AG20443 (cell line): Measurements from ENCODE around the gene TRIM7.
"Not testable (repeated sequence)": the region's sequence is repeated elsewhere in the genome, so short reads cannot be mapped to it uniquely, and the experiment has no call there.

Experiments
- DNase-seq: peaks from one replicate; pipeline ENCODE4 v3.0.0; 2012; ENCODE audit warnings: low spot score, mixed read lengths

Gene TRIM7

DNA sequence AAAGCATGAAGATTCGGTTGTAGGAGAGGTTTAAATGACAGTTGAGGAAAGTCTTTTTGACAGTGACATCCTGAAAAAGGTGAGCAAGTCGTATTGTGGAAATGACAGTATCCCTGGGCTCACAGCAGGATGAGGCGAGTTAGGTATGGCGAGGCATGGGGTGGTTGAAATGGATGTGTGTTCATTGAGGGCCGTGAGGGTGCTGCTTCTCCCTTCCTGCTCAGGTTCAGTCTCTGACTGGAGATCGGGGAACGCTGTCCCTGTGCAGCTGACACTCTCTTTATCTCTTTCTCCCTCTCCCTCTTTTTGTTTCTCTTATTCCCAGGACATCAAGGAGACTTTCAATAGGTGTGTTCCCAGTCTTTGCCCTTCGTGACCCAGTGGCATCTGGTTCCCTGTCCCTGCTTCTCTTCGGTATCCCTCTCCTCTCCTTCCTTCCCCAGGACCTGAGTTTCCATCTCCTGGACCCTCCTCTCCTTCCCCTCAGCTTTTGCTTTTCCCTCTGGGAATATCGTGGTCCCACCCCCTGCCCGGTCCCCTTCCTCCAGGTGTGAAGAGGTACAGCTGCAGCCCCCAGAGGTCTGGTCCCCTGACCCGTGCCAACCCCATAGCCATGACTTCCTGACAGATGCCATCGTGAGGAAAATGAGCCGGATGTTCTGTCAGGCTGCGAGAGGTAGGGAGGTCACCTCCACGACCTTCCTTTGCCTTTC, 28.2 kb upstream of the TRIM7 start:
- no peak for DNase-seq

DNA sequence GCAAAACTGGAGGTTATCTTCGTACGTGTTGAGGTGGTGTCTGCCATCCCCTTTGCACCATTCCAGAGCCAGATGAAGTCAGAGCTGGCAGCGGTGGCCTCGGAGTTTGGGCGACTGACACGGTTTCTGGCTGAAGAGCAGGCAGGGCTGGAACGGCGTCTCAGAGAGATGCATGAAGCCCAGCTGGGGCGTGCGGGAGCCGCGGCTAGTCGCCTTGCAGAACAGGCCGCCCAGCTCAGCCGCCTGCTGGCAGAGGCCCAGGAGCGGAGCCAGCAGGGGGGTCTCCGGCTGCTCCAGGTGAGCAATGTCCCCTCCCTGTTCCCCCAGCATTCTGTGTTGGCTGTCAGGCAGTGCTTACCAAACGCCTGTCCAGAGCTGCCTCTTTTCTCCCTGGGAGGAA, 27.6 kb upstream of the TRIM7 start:
- no peak for DNase-seq

DNA sequence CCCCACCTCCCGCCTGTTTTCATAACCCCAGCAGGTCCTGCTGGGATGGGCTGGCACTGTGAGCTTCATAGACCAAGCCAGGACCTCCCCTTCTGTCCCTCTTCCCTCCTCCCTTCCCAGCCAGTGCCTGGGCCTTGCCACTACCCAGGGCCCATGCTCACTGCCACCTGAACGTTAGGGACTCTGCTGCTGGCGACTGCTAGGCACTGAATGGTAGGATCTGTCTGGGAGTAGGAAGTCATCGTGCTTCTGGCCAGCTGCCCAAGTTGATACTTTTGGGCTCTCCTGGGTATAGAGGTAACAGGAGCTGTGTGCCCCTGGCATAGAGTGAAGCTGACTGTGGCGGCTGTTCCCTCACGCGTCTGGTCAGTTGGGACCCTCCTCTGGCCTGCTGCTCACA, 26.4 kb upstream of the TRIM7 start:
- no peak for DNase-seq

DNA sequence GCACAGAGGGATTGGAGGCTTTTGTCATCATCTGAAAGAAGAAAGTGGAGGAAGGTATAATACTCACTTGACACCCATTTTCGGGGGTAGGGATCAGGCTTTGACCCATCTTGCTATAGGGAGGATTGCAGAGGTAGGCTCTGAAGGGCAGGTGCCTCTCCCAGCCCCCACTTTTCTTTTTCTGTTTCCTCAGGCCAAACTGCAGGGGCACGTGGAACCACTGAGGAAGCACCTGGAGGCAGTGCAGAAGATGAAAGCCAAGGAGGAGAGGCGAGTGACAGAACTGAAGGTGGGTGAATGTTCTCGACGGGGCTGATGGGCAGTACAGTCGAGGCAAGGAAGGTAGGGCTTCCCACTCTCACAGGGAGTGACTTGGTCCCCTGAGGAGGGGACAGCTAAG, 25.6 kb upstream of the TRIM7 start:
- no peak for DNase-seq

DNA sequence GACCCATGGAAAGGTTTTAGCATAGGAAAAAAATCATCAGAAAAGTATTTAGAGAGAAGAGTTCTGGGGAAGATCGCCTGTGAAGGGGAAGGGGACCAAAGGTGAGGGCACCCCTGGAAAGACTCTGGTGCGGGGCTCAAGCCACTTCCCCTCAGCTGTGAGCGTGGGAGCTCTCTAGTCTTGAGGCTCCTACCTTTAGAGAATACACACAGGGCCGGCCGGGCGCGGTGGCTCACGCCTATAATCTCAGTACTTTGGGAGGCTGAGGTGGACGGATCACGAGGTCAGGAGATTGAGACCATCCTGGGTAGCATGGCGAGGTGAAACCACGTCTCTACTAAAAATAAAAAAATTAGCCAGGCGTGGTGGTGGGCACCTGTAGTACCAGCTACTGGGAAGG, 25.0 kb upstream of the TRIM7 start:
- no peak for DNase-seq

DNA sequence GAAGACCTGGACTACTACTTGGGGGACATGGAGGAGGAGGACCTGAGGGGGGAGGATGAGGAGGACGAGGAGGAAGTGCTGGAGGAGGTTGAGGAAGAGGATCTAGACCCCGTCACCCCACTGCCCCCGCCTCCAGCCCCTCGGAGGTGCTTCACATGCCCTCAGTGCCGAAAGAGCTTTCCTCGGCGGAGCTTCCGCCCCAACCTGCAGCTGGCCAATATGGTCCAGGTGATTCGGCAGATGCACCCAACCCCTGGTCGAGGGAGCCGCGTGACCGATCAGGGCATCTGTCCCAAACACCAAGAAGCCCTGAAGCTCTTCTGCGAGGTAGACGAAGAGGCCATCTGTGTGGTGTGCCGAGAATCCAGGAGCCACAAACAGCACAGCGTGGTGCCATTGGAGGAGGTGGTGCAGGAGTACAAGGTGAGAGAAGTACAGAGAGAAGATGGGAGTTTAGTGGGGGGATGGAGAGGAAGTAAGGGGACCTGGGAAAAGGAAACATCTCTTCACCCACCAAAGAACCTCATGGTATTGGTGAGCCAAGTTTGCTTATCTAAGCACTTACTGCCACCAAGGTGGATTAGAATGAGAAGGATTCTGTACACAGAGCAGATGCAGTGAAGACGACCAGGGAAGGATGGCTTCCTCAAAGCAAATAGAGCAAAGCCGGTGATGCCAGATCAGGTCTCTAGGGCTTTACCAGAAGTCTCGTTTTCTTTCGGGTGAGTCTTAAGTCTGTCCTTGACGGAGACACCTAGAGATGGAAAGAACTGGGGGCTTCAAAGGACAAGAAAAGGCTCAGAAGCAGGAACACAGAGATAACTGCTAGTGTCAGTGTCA, 19.6 kb upstream of the TRIM7 start:
- DNase-seq: no peak

DNA sequence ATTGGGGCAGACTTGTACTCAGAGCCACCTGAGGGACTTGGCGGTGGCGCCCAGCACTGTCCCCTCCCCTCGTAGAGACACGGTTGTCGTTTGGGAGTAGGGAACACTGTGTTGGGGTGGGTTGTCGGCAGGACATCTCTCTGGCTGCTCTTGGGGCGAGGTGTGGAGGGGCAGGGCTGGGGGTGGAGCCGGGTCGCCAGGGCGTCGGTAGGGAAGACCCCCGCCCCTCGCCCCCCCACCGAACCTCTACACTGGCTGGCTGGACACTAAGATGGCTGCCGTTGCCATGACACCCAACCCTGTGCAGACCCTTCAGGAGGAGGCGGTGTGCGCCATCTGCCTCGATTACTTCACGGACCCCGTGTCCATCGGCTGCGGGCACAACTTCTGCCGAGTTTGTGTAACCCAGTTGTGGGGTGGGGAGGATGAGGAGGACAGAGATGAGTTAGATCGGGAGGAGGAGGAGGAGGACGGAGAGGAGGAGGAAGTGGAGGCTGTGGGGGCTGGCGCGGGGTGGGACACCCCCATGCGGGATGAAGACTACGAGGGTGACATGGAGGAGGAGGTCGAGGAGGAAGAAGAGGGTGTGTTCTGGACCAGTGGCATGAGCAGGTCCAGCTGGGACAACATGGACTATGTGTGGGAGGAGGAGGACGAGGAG, 18.9 kb upstream of the TRIM7 start:
- DNase-seq: no peak

DNA sequence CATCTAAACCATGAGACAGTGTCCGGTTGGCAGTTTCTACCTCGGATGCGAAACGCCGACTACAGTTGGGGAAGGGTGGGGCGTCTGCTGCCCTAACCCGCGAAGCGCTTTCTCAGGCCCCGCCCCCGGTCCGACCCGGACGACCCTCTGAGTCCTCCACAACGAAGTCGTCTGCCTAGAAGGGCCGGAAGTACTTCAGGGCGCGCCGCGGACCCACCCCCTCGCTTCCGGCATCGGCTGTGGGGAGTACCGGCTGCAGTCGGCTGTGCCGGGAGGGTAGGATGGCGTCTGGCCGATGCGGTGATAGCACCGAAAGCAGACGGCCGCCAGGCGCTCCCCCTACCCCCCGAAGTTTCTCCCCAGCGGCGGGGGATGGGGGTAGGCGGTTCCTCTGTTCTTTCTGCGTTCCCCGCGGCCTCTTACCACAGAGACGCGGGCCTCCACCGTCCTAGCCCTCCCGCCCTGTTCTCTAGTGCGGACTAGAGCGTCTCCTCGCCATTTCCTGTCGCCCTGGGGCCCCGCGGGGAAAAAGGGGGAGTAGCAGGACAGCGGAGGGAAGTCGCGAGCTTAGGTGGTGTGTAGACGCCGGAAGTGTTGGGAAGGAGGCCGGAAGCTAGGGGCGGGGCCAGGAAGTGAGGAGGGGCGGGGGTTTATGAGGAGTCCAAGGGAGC, 18.2 kb upstream of the TRIM7 start, which contains the start of gene TRIM41:
TSS of gene TRIM41 (plus strand) at position 224 of the 671 bp plus-strand sequence. CDS start 719 bp downstream, outside the sequence.
- peak; percentile 93 for DNase-seq

DNA sequence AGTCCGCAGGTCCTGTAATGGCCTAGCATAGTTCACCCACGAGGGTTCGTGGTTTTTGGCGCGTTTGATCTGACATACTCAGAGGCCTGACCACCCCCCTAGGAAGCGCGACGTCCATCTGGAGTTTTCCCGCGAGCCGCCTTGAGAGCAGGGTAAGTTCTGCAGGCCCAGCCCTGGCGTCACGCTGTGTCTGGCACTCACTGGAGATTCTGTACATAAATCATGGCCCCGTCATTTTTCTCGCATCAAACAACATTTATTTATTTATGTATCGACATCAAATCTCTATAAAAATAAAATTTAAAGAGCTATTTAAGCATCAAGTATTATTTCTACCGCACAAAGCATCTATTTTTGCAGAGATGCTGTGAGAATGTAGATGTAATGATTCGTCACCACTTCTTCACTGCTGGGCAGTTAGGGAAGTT, 17.6 kb upstream of the TRIM7 start:
- no peak for DNase-seq

DNA sequence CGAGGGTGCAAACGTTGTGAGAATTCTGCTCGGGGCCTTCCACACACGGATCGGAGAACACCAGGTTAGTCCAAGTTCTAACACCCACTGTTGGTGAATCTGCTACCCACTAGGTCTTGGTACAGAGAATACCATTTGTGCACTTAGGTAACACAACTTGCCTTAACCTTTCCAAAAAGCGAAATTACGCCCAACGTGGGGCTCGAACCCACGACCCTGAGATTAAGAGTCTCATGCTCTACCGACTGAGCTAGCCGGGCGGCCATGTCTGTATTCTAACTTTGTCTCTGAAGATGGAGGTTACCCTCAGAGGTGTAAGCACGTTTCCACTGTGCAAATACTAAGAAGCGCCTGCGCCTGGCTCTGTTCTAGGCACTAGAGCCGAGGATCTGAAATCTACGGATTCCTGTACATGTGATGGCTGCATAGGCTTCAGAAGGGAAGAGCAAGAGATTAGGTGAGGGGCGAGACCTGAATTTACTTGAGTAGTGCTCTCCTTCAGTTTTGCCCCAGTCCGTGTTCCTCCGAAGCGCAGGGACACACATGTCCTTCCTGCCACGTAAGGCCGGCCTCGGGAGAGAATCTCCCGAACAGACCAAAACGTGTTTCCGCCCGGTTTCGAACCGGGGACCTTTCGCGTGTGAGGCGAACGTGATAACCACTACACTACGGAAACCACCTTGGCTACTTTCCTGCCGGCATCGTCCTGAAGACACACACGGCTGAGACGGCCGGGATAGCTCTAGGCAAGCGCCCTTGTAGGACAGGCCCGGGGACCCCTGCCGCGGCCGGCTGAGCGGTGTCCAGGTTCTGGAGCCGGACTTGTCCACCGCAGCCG, 17.0 kb upstream of the TRIM7 start:
- DNase-seq: peak; percentile 75

DNA sequence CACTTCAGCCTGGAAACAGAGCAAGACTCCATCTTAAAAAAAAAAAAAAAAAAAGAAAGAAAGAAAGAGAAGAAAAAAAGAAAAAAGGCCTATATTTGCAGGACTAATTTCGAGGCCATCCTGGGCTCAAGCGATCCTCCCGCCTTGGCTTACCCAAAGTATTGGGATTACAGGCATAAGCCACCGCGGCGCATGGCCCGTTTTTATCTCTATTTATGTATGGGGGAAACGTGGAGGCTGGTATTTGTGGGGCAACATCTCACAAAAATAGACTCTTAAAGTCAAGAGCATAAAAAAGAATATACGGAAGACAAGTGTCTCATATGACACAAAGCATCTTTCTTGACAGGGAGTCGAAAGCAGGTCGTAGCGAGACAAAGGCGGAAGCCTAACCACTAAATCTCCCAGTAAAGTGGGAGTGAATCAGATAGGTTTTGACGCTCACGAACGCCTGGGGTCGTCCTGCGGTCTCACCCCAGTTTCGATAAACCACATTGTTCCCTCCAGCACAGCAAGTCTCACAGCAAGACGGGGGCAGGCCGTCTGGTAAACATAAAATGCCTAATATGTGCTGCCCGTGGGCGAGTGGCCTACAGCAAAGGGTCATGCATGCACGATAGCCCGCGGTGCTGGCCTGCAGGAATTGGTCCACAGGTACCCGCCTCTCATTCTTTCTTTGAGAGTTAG, 16.3 kb upstream of the TRIM7 start:
- no peak for DNase-seq

DNA sequence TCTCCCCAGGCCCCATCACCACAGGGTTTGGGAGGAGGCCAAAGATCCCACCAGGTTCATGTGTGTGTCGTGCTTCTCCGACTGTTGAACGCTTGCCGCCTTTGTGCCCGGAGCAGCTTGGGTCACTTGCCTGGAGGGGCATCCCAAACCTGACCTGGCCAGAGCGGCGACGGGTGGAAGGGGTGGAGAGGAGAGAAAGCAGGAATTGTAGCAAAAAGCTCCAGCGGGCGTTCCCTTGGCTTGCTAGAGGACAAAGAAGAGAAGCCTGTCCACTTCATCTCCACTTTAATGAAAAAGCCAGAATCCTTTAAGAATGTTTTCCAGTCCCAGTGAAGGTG, 15.2 kb upstream of the TRIM7 start:
- DNase-seq: no peak

DNA sequence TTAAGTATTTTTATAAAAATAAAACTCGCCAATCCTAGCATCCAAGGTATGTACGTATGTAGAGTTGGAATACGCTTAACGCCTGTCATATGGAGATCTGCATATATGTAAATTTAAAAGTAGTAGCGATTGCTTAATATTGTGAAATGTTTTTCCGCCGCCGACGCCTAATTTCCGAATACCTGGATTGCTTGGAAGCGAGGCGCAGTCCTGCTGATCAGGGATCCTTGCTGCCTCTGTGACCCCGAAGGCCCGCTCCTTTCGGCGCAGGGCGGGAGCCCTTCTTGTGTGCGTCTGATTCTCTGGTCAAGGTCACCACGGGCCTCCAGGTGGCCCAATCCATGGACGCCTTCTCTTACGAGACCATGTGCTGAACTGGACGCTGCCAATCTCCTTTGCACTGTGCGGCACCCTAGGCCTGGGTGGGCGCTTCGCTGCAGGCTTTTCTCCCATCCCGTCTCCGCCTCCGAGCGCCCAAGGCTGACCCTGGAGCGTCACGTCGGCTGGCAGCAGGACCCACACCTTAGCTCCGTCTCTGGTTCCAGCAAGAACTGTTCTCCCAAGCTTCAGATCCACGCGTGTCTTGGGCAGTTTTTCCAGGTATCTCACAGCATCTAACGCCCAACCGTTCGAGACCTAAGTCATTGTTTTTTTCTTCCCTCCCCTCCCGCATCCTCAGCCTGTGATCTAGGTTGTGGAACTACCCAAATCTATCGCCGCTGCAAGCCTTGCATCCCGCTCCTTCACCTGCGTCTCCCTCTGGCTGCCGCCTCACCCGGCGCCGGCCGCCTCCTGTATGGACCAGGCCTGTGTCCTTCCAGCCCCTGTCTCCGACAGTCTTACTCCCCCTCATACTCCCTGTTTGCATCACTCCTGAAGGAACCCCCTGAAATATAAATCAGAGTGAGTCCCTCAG, 14.5 kb upstream of the TRIM7 start:
- DNase-seq: no peak

DNA sequence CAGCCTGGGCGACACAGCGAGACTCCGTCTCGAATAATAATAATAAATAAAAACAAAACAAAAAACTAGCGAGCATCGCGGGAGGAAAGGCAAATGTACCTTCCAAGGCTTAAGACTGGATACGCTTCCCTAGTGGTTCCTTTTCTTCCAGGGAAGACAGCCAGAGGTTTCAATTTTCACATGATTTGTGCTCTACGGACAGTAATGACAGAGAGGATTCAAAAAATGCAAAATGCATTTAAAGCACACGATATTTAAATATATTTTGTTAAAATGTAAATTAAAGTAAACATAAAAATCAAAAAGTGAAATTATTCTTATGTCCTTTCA, 13.8 kb upstream of the TRIM7 start:
- no peak for DNase-seq

DNA sequence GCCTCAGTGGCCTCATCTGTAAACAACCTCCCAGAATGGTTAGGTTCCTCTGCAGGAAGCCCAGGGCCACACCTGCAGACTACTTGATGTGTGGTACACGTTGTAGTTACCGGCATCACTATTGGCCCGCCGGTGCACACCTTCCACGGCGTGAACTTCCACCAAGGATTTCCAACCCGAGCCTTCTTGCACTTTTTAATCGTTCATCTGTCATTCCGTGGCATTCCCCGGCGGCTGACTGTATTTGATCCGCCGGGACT, 12.7 kb upstream of the TRIM7 start:
- DNase-seq: no peak

DNA sequence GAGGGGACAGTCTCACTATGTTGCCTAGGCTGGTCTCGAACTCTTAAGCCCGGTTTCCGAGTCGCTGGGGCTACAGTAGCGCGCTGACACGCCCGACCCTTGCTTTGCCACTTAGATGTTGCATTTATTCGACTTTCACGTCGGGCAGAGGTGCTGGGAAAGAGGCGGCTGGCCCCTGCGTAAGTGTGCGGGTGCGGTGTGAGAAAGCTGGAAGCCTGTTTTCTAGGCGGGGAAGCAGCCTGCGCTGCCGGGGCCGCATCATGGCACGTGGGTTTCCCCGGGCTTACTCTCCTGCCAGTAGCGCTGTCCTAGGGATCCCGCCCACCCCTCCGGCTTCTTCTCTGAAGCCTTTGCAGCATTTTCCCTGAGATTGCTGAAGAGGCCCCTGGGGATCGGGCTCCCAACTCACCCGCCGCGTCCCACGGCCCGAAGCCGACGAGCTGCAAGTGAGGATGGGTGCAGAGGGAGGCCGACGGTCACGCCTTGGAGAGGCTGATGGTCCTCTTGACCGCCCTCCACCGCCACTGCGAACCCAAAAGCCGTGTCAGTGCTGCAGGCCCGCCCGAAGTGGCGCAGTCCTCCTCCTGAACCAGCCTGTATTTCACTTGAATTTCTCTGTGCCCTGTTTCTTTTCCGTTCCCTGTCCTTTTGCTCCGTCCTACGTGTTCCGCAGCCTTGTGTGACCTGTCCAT, 12.3 kb upstream of the TRIM7 start:
- DNase-seq: peak; percentile 52

DNA sequence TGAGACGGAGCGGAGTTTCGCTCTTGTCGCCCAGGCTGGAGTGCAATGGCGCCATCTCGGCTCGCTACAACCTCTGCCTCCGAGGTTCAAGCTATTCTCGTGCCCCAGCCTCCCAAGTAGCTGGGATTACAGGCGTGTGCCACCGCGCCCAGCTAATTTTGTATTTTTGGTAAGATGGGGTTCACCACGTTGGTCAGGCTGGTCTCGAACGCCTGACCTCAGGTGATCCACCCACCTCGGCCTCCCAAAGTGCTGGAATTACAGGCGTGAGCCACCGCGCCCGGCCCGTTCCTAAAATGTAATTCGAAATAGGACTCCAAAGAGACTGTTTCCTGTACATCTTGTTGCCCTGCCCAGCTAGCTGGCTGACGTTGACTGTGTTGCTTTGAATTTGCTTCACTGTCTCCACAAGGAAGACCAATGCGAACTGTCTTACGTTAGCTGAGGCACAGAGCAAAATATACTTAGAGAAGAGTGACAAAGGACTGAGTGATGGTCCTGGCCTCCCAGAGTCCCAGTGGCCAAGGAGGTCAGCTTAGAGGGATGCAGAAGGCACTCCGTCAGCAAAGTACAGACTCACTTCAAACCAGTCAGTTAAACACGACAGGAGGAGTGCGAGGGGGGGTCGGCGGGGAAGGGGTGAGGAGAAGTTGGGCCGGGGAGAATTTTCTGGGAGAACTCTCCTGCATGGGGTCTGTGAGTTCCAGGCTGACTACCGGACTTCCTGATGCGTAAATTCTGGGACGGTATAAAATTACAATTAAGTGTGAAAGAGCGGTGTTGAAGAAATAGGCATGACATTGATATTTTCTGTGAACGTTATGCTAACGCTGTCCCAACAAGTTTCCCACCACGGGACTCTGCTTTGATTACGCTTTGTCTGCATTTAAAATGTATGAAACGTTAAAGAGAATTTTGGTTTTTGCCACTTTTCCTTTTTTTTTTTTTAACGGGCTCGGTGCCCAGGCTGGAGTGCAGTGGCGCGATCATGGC, 11.3 kb upstream of the TRIM7 start:
- DNase-seq: no peak

DNA sequence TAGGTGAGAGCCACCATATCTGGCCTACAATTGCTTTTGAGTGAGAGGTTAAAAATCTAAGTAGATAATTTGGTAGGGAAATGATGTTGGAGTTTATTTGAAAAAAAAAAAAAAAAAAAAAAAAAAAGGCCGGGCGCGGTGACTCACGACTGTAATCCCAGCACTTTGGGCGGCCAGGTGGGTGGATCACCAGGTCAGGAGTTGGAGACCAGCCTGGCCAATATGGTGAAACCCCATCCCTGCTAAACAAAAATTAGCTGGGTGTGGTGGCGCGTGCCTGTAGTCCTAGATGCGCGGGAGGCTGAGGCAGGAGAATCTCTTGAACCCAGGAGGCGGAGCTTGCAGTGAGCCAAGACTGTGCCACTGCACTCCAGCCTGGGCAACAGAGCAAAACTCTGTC, 9.3 kb upstream of the TRIM7 start:
- DNase-seq: not testable (repeated sequence)
